IPS-20b (cell line): ENCODE results near the gene IL32.

ENCODE experiments used
- H3K27ac ChIP-seq: one replicate; pipeline ENCODE4 v1.5.1; 2013; ENCODE audit warnings: low read length
- H3K27me3 ChIP-seq: 2 replicates; pipeline ENCODE4 v1.6.1; 2013; ENCODE audit warnings: mild to moderate bottlenecking, low read length, inconsistent platforms; ENCODE audit not compliant: insufficient read depth
- H3K36me3 ChIP-seq: 2 replicates; pipeline ENCODE4 v1.6.1; 2013; ENCODE audit warnings: low read depth, mild to moderate bottlenecking, inconsistent platforms, low read length, moderate library complexity; ENCODE audit not compliant: insufficient read depth
- H3K4me1 ChIP-seq: 2 replicates; pipeline ENCODE4 v1.6.1; 2013; ENCODE audit warnings: mild to moderate bottlenecking, control low read depth, inconsistent platforms, low read length, moderate library complexity; ENCODE audit not compliant: insufficient read depth
- H3K4me3 ChIP-seq: 2 replicates; pipeline ENCODE4 v1.5.1; 2013; ENCODE audit warnings: mild to moderate bottlenecking, low read length, inconsistent platforms
- H3K9ac ChIP-seq: 2 replicates; pipeline ENCODE4 v1.6.1; 2013; ENCODE audit warnings: low read depth, mild to moderate bottlenecking, inconsistent platforms, low read length, moderate library complexity
- H3K9me3 ChIP-seq: 2 replicates; pipeline ENCODE4 v1.6.1; 2013; ENCODE audit warnings: mild to moderate bottlenecking, low read depth, low read length, inconsistent platforms; ENCODE audit not compliant: insufficient read depth

Gene IL32

GRCh38 chr16:3099732-3100499, 34.5 kb downstream of the IL32 start:
- peak overlapping the region; percentile 97 for H3K4me3 ChIP-seq
- peak overlapping the region; percentile 99 for H3K27ac ChIP-seq
- H3K9me3 ChIP-seq, result no peaks in the 10 kb centered on the region
- no peaks in the 10 kb centered on the region for H3K27me3 ChIP-seq
- peaks cover 20% of the 10 kb centered on the region for H3K4me1 ChIP-seq
- H3K36me3 ChIP-seq, result peaks cover 19% of the 10 kb centered on the region
- H3K9ac ChIP-seq, result peak overlapping the region; percentile 98

GRCh38 chr16:3101018-3101840, 35.8 kb downstream of the IL32 start:
- Histone ChIP-seq H3K27me3 (no peaks in the 10 kb centered on the region), H3K9ac (no peak overlapping the region), H3K4me1 (peaks cover 23% of the 10 kb centered on the region), H3K27ac (no peak overlapping the region), H3K36me3 (peaks cover 16% of the 10 kb centered on the region), H3K4me3 (no peak overlapping the region), H3K9me3 (no peaks in the 10 kb centered on the region)

GRCh38 chr16:3101841-3102470, 36.5 kb downstream of the IL32 start:
- Histone ChIP-seq H3K4me3 (no peak overlapping the region), H3K9me3 (no peaks in the 10 kb centered on the region), H3K27me3 (no peaks in the 10 kb centered on the region), H3K36me3 (peaks cover 9% of the 10 kb centered on the region), H3K4me1 (peaks cover 19% of the 10 kb centered on the region), H3K9ac (peak overlapping the region; percentile 13; the same call in 1 of the 2 replicates), H3K27ac (peak overlapping the region; percentile 85)

GRCh38 chr16:3106205-3106928, 40.9 kb downstream of the IL32 start:
- Histone ChIP-seq H3K4me1 (peaks cover 5% of the 10 kb centered on the region; the same call in 1 of the 2 replicates), H3K9ac (peak overlapping the region; percentile 90; the same call in 1 of the 2 replicates), H3K27me3 (peaks cover 4% of the 10 kb centered on the region; the same call in 1 of the 2 replicates), H3K27ac (peak overlapping the region; percentile 54), H3K4me3 (peak overlapping the region; percentile 79), H3K9me3 (no peaks in the 10 kb centered on the region), H3K36me3 (no peaks in the 10 kb centered on the region)

- Histone ChIP-seq H3K27me3 (peaks cover 3% of the 10 kb centered on the region; the same call in 1 of the 2 replicates), H3K9me3 (no peaks in the 10 kb centered on the region), H3K36me3 (peaks cover 24% of the 10 kb centered on the region), H3K27ac (peak within 1 kb of the TSS; percentile 72), H3K4me1 (peaks cover 5% of the 10 kb centered on the region), H3K9ac (peak within 1 kb of the TSS; percentile 89), H3K4me3 (peak within 1 kb of the TSS; percentile 96)
Observed at GRCh38 chr16:3112058-3112880, 46.8 kb downstream of the IL32 start, which contains the start of gene ZNF205. TSS of gene ZNF205 (plus strand) at chr16:3112586. CDS start at chr16:3113431, 845 bp downstream.

GRCh38 chr16:3112881-3113574, 47.6 kb downstream of the IL32 start:
- Histone ChIP-seq H3K27me3 (no peaks in the 10 kb centered on the region), H3K9me3 (no peaks in the 10 kb centered on the region), H3K4me1 (peaks cover 5% of the 10 kb centered on the region), H3K9ac (peak overlapping the region; percentile 89), H3K4me3 (peak overlapping the region; percentile 96), H3K27ac (peak overlapping the region; percentile 72), H3K36me3 (peaks cover 29% of the 10 kb centered on the region)

- Histone ChIP-seq H3K36me3 (peaks cover 38% of the 10 kb centered on the region), H3K27ac (no peak overlapping the region), H3K9me3 (no peaks in the 10 kb centered on the region), H3K9ac (peak overlapping the region; percentile 89; the same call in 1 of the 2 replicates), H3K4me1 (peaks cover 5% of the 10 kb centered on the region), H3K27me3 (no peaks in the 10 kb centered on the region), H3K4me3 (peak overlapping the region; percentile 96)
Observed at GRCh38 chr16:3113765-3114479, 48.5 kb downstream of the IL32 start.

- Histone ChIP-seq H3K9me3 (no peaks in the 10 kb centered on the region), H3K36me3 (peaks cover 45% of the 10 kb centered on the region), H3K9ac (no peak overlapping the region), H3K27me3 (no peaks in the 10 kb centered on the region), H3K27ac (no peak overlapping the region), H3K4me1 (peaks cover 5% of the 10 kb centered on the region), H3K4me3 (no peak overlapping the region)
Observed at GRCh38 chr16:3115003-3115402, 49.6 kb downstream of the IL32 start.

- H3K9me3 ChIP-seq, result no peaks in the 10 kb centered on the region
- peaks cover 46% of the 10 kb centered on the region for H3K36me3 ChIP-seq
- H3K27ac ChIP-seq, result no peak overlapping the region
- H3K4me1 ChIP-seq, result peaks cover 5% of the 10 kb centered on the region
- H3K4me3 ChIP-seq, result no peak overlapping the region
- H3K9ac ChIP-seq, result no peak overlapping the region
- H3K27me3 ChIP-seq, result no peaks in the 10 kb centered on the region
Observed at GRCh38 chr16:3115561-3115960, 50.1 kb downstream of the IL32 start.
